Sigmoid colon (tissue), 4 donors: ENCODE results near the gene SPON1.

Source experiments
- EP300 ChIP-seq, 4 donors: sonication (generic); formaldehyde crosslinking; IDR thresholded peaks; one replicate each; pipeline ENCODE4 v1.6.1; 2017; ENCODE audit warnings: antibody characterized with exemption in 4 of 4
- TF ChIP-seq, protein P1 (sequence below), 4 experiments: fragments of 450-650 bp in 3 of 4; fragments of 200-600 bp in 1 of 4; IDR thresholded peaks; one replicate each; pipeline ENCODE4 v1.5.1; 2016 to 2019; ENCODE audit warnings: antibody characterized with exemption in 4 of 4, mild to moderate bottlenecking in 3 of 4, moderate library complexity in 2 of 4

DNA sequence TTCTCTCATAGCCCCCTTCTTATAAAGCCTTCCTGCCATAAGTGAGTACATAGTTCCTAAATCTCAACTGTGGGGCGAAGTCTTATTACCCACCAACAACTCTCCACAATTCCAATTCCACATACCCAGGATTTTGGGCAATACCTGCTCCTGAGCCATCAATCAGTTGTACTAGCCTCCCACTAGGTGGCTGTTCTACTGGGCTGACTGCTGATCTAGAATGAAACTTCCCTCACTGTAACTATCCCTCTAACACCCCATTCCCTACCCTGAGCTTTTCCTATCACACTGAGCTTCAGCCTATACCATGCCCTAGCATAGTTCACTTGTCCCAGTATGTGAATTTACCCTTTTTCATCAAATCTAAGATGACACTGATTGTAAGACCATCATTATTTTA is 344.0 kb downstream of the SPON1 start:
- TF ChIP-seq EP300 (IDR thresholded peaks at IDR 0.05): no peak
- TF ChIP-seq, protein P1, sequence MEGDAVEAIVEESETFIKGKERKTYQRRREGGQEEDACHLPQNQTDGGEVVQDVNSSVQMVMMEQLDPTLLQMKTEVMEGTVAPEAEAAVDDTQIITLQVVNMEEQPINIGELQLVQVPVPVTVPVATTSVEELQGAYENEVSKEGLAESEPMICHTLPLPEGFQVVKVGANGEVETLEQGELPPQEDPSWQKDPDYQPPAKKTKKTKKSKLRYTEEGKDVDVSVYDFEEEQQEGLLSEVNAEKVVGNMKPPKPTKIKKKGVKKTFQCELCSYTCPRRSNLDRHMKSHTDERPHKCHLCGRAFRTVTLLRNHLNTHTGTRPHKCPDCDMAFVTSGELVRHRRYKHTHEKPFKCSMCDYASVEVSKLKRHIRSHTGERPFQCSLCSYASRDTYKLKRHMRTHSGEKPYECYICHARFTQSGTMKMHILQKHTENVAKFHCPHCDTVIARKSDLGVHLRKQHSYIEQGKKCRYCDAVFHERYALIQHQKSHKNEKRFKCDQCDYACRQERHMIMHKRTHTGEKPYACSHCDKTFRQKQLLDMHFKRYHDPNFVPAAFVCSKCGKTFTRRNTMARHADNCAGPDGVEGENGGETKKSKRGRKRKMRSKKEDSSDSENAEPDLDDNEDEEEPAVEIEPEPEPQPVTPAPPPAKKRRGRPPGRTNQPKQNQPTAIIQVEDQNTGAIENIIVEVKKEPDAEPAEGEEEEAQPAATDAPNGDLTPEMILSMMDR (IDR thresholded peaks at IDR 0.05): no peak
